Esophagus mucosa (tissue), 1 donor: Measurements from ENCODE around the gene CBFA2T3. TPM values are rescaled to one million over a fixed set of nuclear protein-coding genes. Genes with fewer than 3 reads are reported as not detected.
"Not testable (repeated sequence)": the region's sequence is repeated elsewhere in the genome, so short reads cannot be mapped to it uniquely, and the experiment has no call there.

Experiments used
- ATAC-seq: fragments of 200-7000 bp; cut with Tn5 transposase; one replicate; pipeline ENCODE4 v1.9.1; 2020
- total RNA-seq: library from RNA; stranded (reverse); gene quantifications from one replicate; pipeline ENCODE4 v1.2.4, GENCODE V29; 2023
- donor health status: DM: yes; HTN: yes; CAD: no.

Gene CBFA2T3
- total RNA-seq, 1 donor from 2014 or later, result 1.1 TPM

- ATAC-seq, result no peak
Observed at GRCh38 chr16:88906535-88907105, 70.4 kb downstream of the CBFA2T3 start.

- ATAC-seq, result no peak
Observed at GRCh38 chr16:88906020-88906419, 71.0 kb downstream of the CBFA2T3 start.

- ATAC-seq, result peak; percentile 5
Observed at GRCh38 chr16:88905563-88905962, 71.4 kb downstream of the CBFA2T3 start.

- peak; percentile 43 for ATAC-seq
Observed at GRCh38 chr16:88904676-88905365, 72.2 kb downstream of the CBFA2T3 start.

GRCh38 chr16:88903267-88903666 is 73.7 kb downstream of the CBFA2T3 start:
- no peak for ATAC-seq

GRCh38 chr16:88902744-88903143 is 74.3 kb downstream of the CBFA2T3 start:
- no peak for ATAC-seq

GRCh38 chr16:88901718-88902337 is 75.2 kb downstream of the CBFA2T3 start:
- no peak for ATAC-seq

GRCh38 chr16:88900662-88901052 is 76.3 kb downstream of the CBFA2T3 start:
- ATAC-seq, result no peak

- no peak for ATAC-seq
Observed at GRCh38 chr16:88899901-88900661, 76.9 kb downstream of the CBFA2T3 start.

- no peak for ATAC-seq
Observed at GRCh38 chr16:88897696-88898425, 79.1 kb downstream of the CBFA2T3 start.

GRCh38 chr16:88896238-88897070 is 80.6 kb downstream of the CBFA2T3 start:
- no peak for ATAC-seq

- no peak for ATAC-seq
Observed at GRCh38 chr16:88895335-88895734, 81.7 kb downstream of the CBFA2T3 start.

GRCh38 chr16:88894681-88895300 is 82.2 kb downstream of the CBFA2T3 start:
- ATAC-seq, result no peak

GRCh38 chr16:88894266-88894665 is 82.7 kb downstream of the CBFA2T3 start:
- ATAC-seq, result not testable (repeated sequence)

GRCh38 chr16:88893127-88893968 is 83.7 kb downstream of the CBFA2T3 start:
- ATAC-seq, result peak; percentile 66

- no peak for ATAC-seq
Observed at GRCh38 chr16:88892065-88892464, 84.9 kb downstream of the CBFA2T3 start.

GRCh38 chr16:88891083-88891482 is 85.9 kb downstream of the CBFA2T3 start:
- no peak for ATAC-seq

GRCh38 chr16:88889702-88890352 is 87.2 kb downstream of the CBFA2T3 start:
- not testable (repeated sequence) for ATAC-seq
